AG04450 (cell line): ENCODE results near the gene DOCK3. TPM values are rescaled to one million over a fixed set of nuclear protein-coding genes. Genes with fewer than 3 reads are reported as not detected.

Experiments
- CTCF ChIA-PET: fragments of 300-600, 350-600 bp; formaldehyde crosslinking; extraction: SDS; loops from one replicate; lab custom pipeline; 2022; ENCODE audit warnings: antibody characterized with exemption, inconsistent platforms; lab: Charles Lee
- POLR2A ChIA-PET: fragments of 350-600 bp; formaldehyde crosslinking; extraction: SDS; loops from one replicate; lab custom pipeline; 2021; ENCODE audit warnings: antibody characterized with exemption, inconsistent platforms; lab: Yijun Ruan, JAX
- DNase-seq: peaks from one replicate; pipeline ENCODE4 v3.0.0-alpha.2; 2011; ENCODE audit warnings: low read depth, low spot score
- H3K27ac ChIP-seq: one replicate; pipeline ENCODE4 v1.5.1; 2012; ENCODE audit warnings: low read depth, low read length, control low read depth
- H3K27me3 ChIP-seq: one replicate; pipeline ENCODE4 v1.6.0; 2012; ENCODE audit warnings: low read length; ENCODE audit not compliant: control insufficient read depth, insufficient read depth
- H3K4me3 ChIP-seq: 2 replicates; pipeline ENCODE4 v1.5.1; 2011; ENCODE audit warnings: mild to moderate bottlenecking, low read depth, low read length, control low read depth
- H3K9me3 ChIP-seq: 2 replicates; pipeline ENCODE4 v1.5.1; 2012; ENCODE audit warnings: low read length; ENCODE audit not compliant: control insufficient read depth, insufficient read depth
- polyA plus RNA-seq: library from polyadenylated mRNA; depleted of rRNA; stranded (reverse); fragments of >200 nt; gene quantifications from 2 replicates; pipeline ENCODE4 v1.2.3, GENCODE V29; 2011
- TF ChIP-seq, protein P1 (sequence below): IDR thresholded peaks from 2 replicates; pipeline ENCODE4 v1.5.1; 2011; ENCODE audit warnings: low read depth, low read length, control low read depth, inconsistent platforms

The DOCK3 gene
- polyA plus RNA-seq, 1 experiment = 0.07 TPM

- Histone ChIP-seq H3K9me3 (peaks cover 11% of the 10 kb centered on the region), H3K4me3 (no peak overlapping the region), H3K27ac (no peak overlapping the region), H3K27me3 (no peaks in the 10 kb centered on the region)
- TF ChIP-seq, protein P1, sequence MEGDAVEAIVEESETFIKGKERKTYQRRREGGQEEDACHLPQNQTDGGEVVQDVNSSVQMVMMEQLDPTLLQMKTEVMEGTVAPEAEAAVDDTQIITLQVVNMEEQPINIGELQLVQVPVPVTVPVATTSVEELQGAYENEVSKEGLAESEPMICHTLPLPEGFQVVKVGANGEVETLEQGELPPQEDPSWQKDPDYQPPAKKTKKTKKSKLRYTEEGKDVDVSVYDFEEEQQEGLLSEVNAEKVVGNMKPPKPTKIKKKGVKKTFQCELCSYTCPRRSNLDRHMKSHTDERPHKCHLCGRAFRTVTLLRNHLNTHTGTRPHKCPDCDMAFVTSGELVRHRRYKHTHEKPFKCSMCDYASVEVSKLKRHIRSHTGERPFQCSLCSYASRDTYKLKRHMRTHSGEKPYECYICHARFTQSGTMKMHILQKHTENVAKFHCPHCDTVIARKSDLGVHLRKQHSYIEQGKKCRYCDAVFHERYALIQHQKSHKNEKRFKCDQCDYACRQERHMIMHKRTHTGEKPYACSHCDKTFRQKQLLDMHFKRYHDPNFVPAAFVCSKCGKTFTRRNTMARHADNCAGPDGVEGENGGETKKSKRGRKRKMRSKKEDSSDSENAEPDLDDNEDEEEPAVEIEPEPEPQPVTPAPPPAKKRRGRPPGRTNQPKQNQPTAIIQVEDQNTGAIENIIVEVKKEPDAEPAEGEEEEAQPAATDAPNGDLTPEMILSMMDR = no peak
- POLR2A ChIA-PET = no interaction called here
- DNase-seq = no peak
- CTCF ChIA-PET = no interaction called here
These were observed 130.6 kb downstream of the DOCK3 start for GRCh38 chr3:50805321-50805720.

- ChIA-PET POLR2A (no interaction called here), CTCF (no interaction called here)
- Histone ChIP-seq H3K27me3 (no peaks in the 10 kb centered on the region), H3K9me3 (peaks cover 11% of the 10 kb centered on the region), H3K4me3 (no peak overlapping the region), H3K27ac (no peak overlapping the region)
- TF ChIP-seq, protein P1 = no peak
- DNase-seq = no peak
These were observed 131.3 kb downstream of the DOCK3 start for GRCh38 chr3:50806031-50806430.

DNA sequence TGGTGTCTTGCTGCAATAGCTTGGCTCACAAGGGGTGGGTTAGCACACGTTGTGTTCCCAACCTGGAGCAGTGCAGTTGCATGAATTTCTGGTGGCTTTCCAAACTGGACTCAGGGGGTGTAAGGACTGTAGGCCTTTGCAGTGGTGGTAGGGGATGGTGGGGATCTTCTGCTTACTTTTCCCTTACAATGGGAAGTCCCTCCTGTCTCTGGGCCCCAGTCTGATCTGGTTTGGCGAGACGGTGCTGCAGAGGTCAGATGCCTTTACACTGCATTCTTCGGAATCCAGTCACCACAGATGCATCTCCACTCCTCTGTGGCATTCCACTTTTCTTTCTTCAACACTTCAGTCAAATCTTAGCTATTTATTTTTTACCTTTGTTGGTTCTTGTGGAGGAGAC is 132.1 kb downstream of the DOCK3 start:
- Histone ChIP-seq H3K4me3 (no peak overlapping the region), H3K27ac (no peak overlapping the region), H3K27me3 (no peaks in the 10 kb centered on the region), H3K9me3 (peaks cover 8% of the 10 kb centered on the region; the same call in 1 of the 2 replicates)
- CTCF ChIA-PET = no interaction called here
- no peak for DNase-seq
- TF ChIP-seq, protein P1 = no peak
- POLR2A ChIA-PET = no interaction called here

DNA sequence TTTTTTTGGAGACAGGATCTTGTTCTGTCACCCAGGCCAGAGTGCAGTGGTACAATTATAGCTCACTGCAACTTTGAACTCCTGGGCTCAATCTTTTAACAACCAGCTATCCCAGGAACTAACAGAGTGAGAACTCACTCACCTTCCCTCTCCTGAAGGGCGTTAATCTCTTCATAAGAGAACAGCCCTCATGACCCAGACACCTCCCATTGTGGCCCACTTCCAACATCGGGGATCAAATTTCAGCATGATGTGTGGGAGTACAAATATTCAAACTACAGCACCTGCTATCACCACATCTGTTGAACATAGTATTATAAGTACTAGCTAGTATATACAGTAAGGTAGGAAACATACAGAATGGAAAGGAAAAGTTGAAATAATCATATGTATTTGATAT is 132.5 kb downstream of the DOCK3 start:
- ChIA-PET CTCF (no interaction called here), POLR2A (no interaction called here)
- H3K27me3 ChIP-seq = no peaks in the 10 kb centered on the region
- DNase-seq = no peak
- TF ChIP-seq, protein P1 = no peak
- no peak overlapping the region for H3K4me3 ChIP-seq
- peaks cover 8% of the 10 kb centered on the region; the same call in 1 of the 2 replicates for H3K9me3 ChIP-seq
- H3K27ac ChIP-seq = no peak overlapping the region

DNA sequence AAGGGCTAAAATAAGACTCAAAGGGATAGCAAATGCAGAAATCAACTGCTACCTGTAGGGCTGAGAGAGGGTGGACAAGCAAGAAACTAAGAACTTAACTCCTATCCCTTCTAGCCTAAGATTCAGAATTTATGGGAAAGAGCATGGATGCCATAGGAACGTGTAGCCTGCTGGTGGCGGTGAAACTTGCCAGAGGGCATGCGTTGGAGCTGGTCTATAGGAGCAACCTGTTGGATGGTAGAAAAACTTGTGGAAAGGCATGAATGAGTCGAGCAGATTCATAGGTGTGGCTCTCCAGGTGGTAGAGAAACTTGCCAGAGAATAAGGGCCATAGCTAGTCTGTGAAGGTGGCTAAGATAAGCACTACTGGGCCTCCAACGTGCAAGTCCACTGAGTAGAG is 137.2 kb downstream of the DOCK3 start:
- Histone ChIP-seq H3K27ac (no peak overlapping the region), H3K27me3 (no peaks in the 10 kb centered on the region), H3K4me3 (no peak overlapping the region), H3K9me3 (no peaks in the 10 kb centered on the region)
- CTCF ChIA-PET = no interaction called here
- DNase-seq = no peak
- POLR2A ChIA-PET = no interaction called here
- TF ChIP-seq, protein P1 = no peak
